ENCODE results near the gene SMPD1. TPM values are rescaled to one million over a fixed set of nuclear protein-coding genes. Genes with fewer than 3 reads are reported as not detected.

Gene SMPD1
- total RNA-seq, 1 donor from 2014 or later = 10.3 TPM

- no peak for ATAC-seq
These were observed 25.5 kb downstream of the SMPD1 start for GRCh38 chr11:6415797-6416196.

GRCh38 chr11:6417907-6418556 lies 27.8 kb downstream of the SMPD1 start:
- ATAC-seq = no peak

- ATAC-seq = peak; percentile 30
These were observed 28.3 kb downstream of the SMPD1 start for GRCh38 chr11:6418557-6419008.

- peak; percentile 84 for ATAC-seq
These were observed 28.8 kb downstream of the SMPD1 start, which contains the start of gene APBB1 for GRCh38 chr11:6419009-6419631. TSS of gene APBB1 (minus strand) at chr11:6419094. CDS start at chr11:6411347, 7,747 bp downstream.

- ATAC-seq = no peak
These were observed 30.4 kb downstream of the SMPD1 start for GRCh38 chr11:6420677-6421076.

- no peak for ATAC-seq
These were observed 37.2 kb downstream of the SMPD1 start for GRCh38 chr11:6427516-6427915.

GRCh38 chr11:6431861-6432260 lies 41.6 kb downstream of the SMPD1 start:
- no peak for ATAC-seq

GRCh38 chr11:6433998-6434660 lies 43.9 kb downstream of the SMPD1 start:
- ATAC-seq = no peak

GRCh38 chr11:6437423-6437822 lies 47.1 kb downstream of the SMPD1 start:
- ATAC-seq = no peak

- ATAC-seq = no peak
These were observed 47.7 kb downstream of the SMPD1 start for GRCh38 chr11:6437993-6438392.

GRCh38 chr11:6438979-6439571 lies 48.8 kb downstream of the SMPD1 start:
- peak; percentile 65 for ATAC-seq

- ATAC-seq = no peak
These were observed 50.7 kb downstream of the SMPD1 start, which contains the start of gene HPX for GRCh38 chr11:6440906-6441358. TSS of gene HPX (minus strand) at chr11:6440987. CDS start at chr11:6440963, 24 bp downstream.

GRCh38 chr11:6442441-6442840 lies 52.2 kb downstream of the SMPD1 start:
- ATAC-seq = no peak

- peak; percentile 75 for ATAC-seq
These were observed 53.2 kb downstream of the SMPD1 start for GRCh38 chr11:6443269-6444003.

Other genes starting within 250 kb of the SMPD1 start
- not detected for gene OR52B2, start 220.1 kb upstream of the SMPD1 start, total RNA-seq
- not detected for gene OR52W1, start 191.2 kb upstream of the SMPD1 start, total RNA-seq
- gene C11orf42, start 184.9 kb upstream of the SMPD1 start, total RNA-seq = not detected
- gene FHIP1B, start 155.8 kb upstream of the SMPD1 start, total RNA-seq = 13.2 TPM
- gene CNGA4, start 151.4 kb upstream of the SMPD1 start, total RNA-seq = 0.08 TPM
- gene CCKBR, start 130.6 kb upstream of the SMPD1 start, total RNA-seq = not detected
- gene CAVIN3, start 70.0 kb upstream of the SMPD1 start, total RNA-seq = 11.8 TPM
- gene APBB1, start 28.6 kb downstream of the SMPD1 start, total RNA-seq = 2.6 TPM
- gene HPX, start 50.5 kb downstream of the SMPD1 start, total RNA-seq = 0.64 TPM
- gene TRIM3, start 83.5 kb downstream of the SMPD1 start, total RNA-seq = 2.7 TPM
- gene ARFIP2, start 90.9 kb downstream of the SMPD1 start, total RNA-seq = 36.3 TPM
- gene TIMM10B, start 91.0 kb downstream of the SMPD1 start, total RNA-seq = 24.8 TPM
- 4.9 TPM for gene DNHD1, start 106.8 kb downstream of the SMPD1 start, total RNA-seq
- 13.2 TPM for gene RRP8, start 213.1 kb downstream of the SMPD1 start, total RNA-seq
- 32.4 TPM for gene ILK, start 213.3 kb downstream of the SMPD1 start, total RNA-seq
- 101 TPM for gene TAF10, start 221.7 kb downstream of the SMPD1 start, total RNA-seq
- 38.7 TPM for gene TPP1, start 228.9 kb downstream of the SMPD1 start, total RNA-seq

All from esophagus mucosa (tissue), 1 donor.